Bone marrow (tissue), 2 donors: ENCODE results near the gene LRRC73.
"Not testable (repeated sequence)": the region's sequence is repeated elsewhere in the genome, so short reads cannot be mapped to it uniquely, and the experiment has no call there.

Source experiments
- DNase-seq, 2 donors: peaks; one replicate each; lab custom pipeline; 2025; lab: John Stamatoyannopoulos, UW

Gene LRRC73

DNA sequence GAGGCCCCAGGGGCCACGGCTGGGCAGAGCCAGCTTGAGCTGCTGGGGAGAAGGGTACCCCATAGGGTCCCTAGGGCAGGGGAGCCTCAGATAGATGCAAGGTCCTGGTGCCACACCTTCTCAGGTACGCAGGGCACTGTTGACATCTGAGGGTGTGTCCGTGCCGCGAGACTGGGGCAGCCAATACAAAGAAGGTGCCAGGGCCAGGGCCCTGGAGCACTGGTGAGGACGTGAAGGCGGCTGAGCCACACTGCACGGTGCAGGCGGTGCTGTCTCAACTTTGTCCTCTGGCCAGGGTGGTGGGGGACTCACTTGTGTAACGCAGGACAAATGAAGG, 649 bp upstream of the LRRC73 start:
- DNase-seq = no peak

DNA sequence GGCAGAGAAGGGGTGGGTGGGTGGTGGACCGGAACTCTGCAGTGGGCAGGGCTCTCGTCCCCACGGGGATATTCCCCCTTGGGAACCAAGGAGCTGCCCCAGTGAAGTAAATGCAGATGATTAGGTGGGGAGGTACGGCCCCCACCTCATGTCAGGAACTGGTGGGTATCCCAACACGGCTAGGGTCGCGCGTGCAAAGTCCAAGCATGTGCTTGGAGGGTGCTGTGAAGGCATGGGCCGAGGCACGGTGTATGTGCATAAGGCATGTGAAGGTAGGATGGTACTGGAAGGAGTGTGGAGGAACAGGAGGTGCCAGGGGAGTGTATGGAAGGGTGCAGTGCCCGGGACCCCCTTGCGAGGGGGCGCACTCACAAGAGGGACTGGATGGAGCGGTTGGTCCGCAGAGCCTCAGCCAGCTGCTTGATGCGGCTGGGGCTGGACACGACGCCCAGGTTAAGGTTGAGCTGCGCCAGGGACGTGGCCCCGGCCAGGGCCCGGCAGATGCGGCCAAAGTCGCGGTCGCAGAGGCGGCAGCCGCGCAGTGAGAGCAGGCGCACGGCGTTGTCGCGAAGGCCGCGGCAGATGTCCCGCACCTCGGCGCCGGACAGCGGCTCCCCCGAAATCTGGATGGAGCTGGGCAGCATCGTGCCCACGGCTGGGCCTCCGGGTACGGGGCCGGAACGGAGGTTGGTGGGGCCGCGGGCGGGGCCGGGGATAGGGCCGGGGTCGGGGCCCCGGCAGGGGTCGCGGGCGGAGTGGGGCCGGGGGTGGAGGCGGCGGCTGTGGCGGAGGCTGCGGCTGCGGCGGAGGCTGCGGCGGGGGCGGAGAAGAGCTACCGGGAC, 783 bp downstream of the LRRC73 start:
- DNase-seq = no peak

DNA sequence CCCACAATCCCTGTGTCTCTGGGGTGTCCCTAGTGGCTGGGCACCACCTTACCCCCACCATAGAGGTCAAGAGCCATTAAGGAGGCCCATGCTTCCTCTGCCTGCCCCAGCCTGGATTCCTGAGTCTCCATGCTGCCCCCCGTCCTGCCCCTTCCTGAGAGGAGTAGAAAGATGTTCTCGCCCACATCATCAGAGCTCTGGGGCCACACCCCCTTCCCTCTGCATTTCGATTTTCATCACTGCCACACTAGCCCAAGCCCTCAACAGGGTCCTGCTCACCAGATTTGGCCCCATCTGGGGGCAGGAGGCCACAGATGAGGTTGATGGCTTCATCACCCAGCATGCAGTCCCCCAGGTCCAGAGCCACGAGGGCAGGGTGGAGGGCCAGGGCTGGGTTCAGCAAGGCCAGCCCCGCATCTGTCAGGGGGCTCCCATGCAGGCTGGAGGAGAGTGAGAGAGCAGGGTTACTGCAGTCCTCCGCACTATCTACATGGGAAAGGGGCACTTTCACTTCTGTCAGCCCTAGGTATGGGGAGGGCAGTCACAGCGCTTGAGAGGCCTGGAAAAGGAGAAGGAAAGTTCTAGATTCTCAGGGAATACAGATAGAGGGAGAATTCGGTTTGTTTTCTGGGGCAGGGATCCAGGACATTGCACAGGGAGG, 1.5 kb downstream of the LRRC73 start:
- DNase-seq = no peak

DNA sequence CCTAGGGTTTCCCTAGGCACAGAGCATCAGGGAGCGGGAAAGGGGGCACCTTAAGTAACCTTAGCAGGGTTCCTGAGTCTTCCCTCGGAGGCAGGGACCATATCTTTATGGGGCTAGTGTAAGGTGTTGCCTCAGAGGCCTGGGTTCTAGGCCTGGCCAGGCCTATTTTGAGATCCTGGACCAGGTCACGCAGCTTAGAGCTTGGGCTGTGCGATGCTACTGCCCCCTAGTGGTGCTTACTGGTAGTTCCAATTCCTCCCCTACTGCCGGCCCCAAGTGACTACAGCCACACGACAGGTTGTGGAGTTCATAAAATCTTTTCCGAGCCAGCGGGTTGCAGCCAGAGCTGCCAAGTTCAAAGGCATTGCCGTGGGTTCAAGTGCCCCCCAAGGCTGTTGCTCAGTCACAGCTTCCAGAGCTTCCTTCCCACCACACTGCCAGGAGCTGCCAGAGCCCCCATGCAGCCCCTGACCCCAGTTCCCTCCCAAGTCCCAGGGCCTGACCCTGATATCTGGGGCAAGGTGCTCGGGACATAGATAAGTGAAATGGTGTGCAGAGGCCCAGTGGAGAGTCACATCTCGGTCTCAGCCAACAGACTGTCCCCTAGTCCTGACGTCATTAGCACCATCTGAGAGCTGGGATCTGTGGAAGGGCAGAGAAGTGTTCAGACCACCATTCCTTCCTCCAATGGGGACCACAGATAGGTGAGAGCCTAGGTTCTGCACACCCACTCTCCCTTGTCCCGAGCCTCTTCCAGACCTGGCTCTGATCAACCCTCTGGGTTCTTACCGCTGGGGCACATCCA, 3.3 kb downstream of the LRRC73 start:
- DNase-seq = peak; percentile 49 to 76

DNA sequence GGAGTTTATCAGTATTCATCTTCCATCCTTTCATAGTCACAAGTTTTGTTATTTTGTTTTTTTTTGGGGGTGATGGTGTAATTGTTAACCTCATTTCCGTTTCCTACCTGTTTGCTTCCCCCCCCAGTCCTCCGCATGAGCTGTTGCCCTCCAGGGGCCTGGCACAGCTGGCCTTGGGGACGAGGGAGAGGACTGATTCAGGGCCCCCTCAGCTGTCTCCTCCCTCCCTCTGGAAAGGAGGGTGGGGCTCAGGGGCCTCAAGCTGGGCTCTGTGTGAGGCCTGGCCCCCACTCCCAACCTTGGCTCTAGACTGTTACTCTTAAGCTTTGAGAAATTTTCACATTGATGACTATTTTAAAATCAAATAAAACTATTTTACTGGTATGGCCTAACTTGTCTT, 4.0 kb downstream of the LRRC73 start:
- DNase-seq = no peak

DNA sequence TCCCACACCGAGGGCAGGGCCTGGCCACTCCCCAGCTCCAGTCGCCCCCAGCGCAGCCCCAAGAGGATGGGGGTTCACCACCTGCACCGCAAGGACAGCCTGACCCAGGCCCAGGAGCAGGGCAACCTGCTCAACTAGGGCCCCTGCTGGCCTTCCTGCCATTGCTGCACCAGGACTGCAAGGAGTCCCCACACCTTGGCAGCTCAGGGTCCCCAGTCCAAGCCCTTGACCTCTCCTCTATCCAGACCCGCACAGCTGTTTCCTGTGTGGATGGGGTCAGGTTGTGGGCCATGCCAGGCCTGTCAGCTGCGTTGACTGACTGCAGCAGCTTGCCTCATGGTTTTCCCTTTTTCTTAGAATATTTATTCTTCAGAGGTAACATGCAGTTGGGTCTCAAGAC, 4.4 kb downstream of the LRRC73 start:
- DNase-seq = no peak

DNA sequence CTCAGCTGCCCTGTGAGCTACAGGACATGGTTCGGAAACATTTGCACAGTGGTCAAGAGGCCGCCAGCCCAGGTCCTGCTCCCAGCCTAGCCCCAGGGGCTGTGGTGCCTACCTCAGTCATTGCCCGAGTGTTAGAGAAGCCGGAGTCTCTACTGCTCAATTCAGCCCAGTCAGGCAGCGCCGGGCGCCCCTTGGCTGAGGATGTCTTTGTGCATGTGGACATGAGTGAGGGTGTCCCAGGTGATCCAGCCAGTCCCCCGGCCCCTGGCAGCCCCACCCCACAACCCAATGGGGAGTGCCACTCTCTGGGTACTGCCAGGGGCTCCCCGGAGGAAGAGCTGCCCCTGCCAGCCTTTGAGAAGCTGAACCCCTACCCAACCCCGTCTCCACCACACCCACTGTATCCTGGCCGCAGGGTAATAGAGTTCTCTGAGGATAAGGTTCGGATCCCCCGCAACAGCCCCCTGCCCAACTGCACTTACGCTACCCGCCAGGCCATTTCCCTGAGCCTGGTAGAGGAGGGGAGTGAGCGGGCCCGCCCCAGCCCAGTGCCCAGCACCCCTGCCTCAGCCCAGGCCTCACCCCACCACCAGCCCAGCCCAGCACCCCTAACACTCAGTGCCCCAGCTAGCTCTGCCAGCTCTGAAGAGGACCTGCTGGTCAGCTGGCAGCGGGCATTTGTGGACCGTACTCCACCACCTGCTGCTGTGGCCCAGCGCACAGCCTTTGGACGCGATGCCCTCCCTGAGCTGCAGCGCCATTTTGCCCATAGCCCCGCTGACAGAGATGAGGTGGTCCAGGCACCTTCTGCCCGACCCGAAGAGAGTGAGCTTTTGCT, 5.2 kb downstream of the LRRC73 start:
- no peak for DNase-seq

DNA sequence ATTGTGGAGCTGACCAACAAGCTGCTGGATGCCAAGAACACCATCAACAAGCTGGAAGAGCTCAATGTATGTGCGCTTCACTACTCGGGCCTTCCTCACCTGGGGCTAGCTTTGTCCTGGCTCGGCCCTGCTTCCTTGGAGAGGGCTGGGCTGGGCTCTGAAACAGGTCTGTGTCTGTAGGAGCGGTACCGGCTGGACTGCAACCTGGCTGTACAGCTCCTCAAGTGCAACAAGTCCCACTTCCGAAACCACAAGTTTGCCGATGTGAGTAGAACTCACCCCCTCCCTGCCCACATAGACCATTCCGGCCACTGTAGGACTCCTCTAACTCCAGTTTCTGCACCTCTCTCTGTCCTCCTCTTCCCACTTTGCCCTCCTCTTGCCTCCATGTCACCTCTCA, 6.7 kb downstream of the LRRC73 start:
- no peak for DNase-seq

DNA sequence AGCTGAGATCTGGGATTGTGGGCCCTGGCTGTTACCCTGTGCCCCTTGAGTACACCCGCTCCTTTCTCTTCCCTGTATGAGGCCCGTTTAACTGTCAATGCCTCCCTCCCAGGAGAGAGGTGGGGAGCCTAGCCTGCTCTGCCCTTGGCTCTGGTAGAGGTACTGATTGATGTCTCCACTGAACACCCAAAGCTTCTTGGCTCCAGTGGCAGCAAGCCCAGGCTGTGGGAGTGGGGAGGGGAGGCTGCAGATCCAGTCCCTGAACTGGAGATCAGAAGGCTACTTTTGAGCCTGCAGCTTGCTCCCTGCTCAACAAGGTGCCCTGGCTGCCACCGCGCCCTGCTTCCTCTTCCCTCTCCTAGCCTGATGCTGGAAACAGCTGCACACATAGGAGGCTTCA, 7.5 kb downstream of the LRRC73 start:
- DNase-seq = no peak

DNA sequence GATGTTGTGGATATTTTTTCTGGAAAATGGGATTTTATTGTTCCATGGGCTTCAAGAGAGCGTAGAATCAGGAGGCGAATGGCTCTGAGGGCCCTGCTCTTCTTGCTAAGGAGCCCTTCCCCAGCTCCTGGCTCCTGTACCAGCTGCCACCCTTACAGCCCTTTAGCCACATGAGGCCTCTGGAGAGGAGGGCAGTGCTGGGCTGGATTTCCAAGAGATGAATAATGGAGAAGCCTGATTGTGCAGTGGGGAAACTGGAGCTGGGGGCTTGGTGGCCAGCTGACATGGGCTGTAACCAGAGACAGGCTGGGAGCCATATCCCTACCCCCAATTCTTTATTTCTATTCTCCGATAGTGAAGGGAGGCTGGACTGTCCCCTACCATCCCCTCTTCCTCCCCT, 9.2 kb downstream of the LRRC73 start:
- DNase-seq = no peak

DNA sequence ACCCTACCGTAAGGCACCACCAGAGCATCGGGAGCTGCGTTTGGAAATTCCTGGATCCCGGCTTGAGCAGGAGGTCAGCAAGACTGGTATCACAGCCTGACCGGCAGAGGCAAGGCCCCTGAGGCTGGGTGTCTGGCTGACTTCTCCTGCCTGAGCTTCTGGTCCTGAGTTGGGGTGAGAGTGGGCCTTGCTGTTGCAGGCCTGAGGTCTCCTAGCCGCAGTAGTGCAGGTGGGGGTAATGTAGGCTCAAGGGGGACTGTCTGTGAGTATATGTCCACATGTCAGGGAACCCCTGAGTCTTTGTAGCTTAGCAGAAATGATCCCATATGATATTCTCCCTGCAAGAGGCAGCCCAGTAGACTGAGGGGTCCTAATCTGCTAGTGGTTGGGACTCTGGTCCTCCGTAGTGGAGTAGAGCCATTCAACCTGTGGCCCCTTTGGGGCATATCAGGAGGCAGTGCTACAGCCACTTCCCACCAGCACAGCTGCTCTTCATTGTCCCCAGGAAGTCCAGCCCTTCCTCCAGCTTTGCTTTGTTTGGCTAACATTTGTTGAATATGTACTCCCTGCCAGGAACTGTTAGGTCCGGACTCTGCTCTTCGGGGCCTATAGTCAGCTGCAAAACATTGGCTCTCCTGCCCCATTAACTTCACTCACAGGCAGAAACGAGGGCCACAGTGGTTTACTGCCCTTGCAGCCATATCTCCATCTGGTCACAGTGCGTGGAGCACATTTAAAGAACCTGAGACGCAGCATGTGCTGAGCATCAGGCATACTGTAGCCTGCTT, 10.9 kb downstream of the LRRC73 start:
- no peak for DNase-seq

DNA sequence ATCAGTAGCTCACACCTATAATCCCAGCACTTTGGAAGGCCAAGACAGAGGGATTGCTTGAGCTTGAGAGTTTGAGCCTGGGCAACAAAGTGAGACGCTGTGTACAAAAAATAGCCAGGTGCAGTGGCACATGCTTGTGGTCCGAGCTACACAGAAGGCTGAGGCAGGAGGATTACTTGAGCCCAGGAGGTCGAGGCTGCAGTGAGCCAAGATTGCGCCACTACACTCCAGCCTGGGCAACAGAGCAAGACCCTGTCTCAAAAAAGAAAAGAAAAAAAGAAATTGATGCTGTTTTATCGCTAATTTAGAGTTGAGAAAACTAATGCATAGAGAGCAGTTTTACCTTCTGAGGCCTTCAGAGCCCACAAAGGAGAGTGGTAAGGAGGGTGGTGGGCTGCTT, 11.9 kb downstream of the LRRC73 start:
- not testable (repeated sequence) for DNase-seq

DNA sequence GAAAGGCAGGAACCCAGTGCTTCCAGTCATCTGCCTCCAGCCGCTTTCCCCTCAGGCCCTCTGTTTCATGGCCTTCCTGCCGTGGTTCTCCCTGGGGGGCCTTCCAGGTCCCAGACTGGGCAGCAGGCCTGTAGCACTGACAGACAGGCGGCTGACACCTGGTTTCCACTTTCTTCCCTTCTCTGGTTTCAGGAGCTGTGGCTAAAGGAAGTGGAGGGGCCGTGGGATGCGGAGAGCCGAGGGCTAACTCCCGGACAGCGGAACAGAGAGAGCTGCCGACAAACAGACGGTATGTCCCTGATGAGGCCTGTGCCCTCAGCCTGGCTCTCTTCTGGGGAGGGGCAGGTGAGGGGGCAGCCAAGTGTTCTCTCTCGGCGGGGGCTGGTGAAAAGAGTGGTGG, 12.5 kb downstream of the LRRC73 start:
- no peak for DNase-seq

DNA sequence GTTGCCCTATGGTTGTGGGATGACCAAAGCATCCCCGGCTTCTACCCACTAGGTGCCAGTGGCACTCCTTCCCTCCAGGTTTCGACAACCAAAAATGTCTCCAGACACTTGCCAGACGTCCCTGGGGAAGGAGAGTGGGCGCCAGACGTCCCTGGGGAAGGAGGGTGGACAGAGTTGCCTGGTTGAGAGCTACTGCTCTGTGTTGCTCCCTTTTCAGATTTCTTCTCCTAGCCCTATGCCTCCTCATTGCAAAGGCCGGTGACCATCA, 13.1 kb downstream of the LRRC73 start:
- no peak for DNase-seq

DNA sequence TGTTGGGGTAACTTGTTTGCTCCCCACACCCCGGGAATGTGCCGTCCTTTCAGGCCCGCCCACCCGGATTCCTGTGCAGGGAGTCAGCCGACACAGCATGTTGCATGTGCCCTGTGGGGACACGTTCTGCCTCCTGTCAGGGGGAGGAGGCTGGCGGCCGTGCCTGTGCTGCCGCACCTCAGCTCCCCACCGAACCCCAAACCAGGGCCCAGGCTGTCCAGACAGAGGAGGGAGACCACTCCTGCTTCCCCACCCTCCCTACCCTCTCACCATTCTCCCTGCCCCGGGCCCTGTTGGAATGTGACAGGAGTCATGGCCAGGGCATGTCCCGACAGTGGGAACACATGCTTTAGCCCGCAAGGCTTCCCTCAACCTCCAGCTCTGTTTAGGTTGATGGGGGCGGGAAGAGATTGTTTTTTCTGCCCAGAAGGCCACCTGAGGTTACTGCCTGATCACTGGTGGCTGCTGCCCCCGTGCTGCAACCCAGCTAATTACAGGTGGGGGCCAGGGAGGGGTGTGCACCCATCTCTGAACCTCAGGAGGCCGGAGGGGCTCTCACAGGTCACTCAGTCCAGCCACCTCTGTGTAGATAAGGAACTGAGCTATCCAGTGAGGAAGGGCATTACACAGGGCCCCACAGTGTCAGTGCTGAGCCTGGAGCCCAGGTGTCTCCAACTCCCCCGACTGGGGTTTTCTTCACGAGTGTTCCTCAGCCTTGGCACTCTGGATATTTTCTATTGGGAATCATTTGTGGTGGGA, 13.6 kb downstream of the LRRC73 start:
- DNase-seq = no peak

DNA sequence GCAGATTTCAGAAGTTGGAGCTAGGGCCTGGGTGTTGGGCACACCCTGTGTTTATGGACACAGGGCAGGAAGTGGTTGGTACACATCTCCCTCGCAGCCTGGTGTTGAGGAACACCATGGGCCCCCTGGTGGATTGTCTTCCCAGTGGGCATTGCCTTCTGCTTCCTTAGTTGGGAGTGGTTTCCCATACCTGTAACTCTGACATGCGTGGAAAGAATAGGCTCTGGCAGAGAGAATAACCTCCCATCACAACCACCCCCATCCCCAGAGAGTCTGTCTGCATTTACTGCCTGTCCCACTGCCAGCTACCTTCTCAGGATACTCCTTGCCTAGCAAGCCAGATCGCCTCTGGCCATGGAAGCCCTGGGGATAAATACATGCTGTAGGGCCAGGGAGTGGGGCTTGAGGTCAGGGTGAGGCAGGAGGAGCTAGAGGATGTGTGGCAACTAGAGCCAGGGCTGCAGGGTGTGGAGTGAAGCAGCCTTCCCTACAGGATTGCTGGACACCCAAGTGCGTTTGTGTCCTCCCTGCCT, 14.7 kb downstream of the LRRC73 start:
- DNase-seq = no peak

DNA sequence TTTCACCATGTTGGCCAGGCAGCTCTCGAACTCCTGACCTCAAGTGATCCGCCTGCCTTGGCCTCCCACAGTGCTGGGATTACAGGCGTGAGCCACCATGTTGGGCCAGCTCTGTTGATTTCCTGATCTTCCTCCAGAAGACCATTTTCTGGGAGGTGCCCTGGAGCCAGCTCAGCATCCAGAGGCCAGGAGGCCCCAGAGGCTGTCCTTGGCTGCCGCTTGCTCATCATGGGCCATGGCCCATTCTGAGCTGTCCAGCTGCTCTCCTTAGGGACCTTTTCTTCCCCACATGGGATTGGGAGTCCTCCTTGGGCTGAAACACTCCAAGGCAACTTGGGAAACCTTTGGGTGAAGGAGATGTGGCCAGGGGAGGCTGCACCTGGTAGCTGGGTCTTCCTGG, 15.4 kb downstream of the LRRC73 start:
- no peak for DNase-seq

DNA sequence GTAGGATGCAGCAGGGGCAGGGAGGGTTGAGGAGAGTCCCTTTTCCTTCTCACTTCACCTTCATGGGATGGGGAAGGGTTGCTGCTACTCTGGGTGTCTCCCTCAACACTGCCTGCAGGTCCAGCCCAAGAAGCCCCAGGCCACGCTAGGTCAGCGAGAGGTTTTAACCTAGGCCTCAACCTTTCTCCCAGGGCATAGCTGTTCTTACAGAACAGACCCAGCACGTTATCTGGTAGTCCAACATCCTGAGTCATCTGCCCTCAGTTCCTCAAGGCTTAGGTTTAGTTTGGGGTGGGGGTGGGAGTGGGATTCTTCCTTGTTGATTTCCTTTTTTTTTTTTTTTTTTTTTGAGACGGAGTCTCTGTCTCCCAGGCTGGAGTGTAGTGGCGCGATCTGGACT, 15.8 kb downstream of the LRRC73 start:
- DNase-seq = no peak

DNA sequence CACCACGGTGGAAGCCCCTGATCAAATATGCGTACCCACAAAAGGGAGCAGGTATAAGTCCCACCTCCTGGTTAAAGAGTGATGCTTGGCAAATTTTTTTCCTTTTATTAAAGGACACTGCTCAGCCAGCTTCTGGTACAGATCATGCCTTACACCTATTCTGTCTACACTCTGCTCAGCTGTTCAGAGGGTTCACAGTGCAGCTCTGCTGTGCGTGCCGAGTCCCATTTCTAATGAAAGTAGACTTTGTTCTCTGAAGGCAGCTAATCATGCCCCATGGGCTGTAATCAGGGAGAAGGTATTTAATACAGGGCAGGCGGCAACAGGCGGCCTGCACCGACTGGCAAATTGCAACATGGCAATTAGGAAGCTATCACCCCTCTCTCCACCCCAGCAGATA, 16.3 kb downstream of the LRRC73 start:
- DNase-seq = no peak

DNA sequence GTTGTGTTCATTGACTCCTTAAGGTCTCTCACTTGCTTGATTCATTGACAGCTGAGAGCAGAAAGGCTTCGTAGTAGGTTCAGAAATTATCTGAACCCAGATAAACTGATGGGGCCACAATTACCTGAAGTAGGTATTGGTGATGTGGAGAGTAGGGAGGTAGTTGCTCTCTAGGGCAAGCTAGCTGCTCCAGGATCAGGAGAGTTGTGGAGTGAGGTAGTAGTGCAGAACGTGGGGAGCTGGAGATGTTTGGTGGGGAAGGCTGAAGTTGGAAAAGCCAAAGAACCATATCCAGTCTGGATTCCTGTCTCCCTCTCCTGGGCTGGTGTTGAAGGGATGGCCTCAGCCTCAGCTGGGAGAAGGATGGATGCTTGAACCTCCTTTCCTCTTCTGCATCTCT, 16.9 kb downstream of the LRRC73 start:
- no peak for DNase-seq

DNA sequence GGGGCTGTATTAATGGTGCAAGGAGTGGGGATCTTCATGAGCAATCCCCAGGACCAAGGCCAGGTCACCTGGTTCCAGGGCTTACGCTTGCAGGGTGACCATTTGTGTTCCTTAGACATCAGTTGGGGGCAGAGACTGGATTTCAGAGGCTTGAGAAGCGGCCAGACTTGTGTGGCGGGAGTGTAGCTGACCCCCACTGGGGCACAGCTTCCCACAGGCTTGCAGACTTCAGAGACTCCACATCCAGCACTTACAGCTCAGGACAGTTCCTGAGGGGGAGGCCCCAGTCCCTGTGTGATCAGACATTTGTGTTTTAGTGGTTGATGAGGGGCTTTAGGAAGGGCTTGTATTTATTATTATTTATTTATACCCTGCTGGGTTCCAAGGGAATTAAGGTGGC, 17.5 kb downstream of the LRRC73 start:
- no peak for DNase-seq
